Mucosa of rectum (tissue), 2 donors: ENCODE data around the gene SLIT1.

ENCODE experiments used
- H3K27ac ChIP-seq, 2 donors: one replicate each; pipeline ENCODE4 v1.7.0; 2013; ENCODE audit warnings: inconsistent platforms in 2 of 2, low read depth in 2 of 2, low read length in 2 of 2
- H3K27me3 ChIP-seq, 2 donors: one replicate each; pipeline ENCODE4 v1.7.0; 2013; ENCODE audit warnings: low read length in 2 of 2; ENCODE audit not compliant: control insufficient read depth in 2 of 2, insufficient read depth in 2 of 2
- H3K36me3 ChIP-seq, 2 donors: one replicate each; pipeline ENCODE4 v1.7.0; 2013; ENCODE audit warnings: low read length in 2 of 2; ENCODE audit not compliant: control insufficient read depth in 2 of 2, insufficient read depth in 2 of 2
- H3K4me1 ChIP-seq, 2 donors: one replicate each; pipeline ENCODE4 v1.7.0; 2013; ENCODE audit warnings: low read length in 2 of 2, mild to moderate bottlenecking in 1 of 2; ENCODE audit not compliant: control insufficient read depth in 2 of 2, insufficient read depth in 2 of 2
- H3K4me3 ChIP-seq, 2 donors: one replicate each; pipeline ENCODE4 v1.7.0; 2013; ENCODE audit warnings: low read length in 2 of 2
- H3K9ac ChIP-seq, 2 donors: one replicate each; pipeline ENCODE4 v1.7.0; 2013; ENCODE audit warnings: low read length in 2 of 2, low read depth in 1 of 2, mild to moderate bottlenecking in 1 of 2
- H3K9me3 ChIP-seq, 2 donors: one replicate each; pipeline ENCODE4 v1.7.0; 2013; ENCODE audit warnings: low read length in 2 of 2; ENCODE audit not compliant: control insufficient read depth in 2 of 2
- donor health status: healthy.
- donor health status: Normal muscosa, but diverticular disease.

SLIT1 gene

DNA sequence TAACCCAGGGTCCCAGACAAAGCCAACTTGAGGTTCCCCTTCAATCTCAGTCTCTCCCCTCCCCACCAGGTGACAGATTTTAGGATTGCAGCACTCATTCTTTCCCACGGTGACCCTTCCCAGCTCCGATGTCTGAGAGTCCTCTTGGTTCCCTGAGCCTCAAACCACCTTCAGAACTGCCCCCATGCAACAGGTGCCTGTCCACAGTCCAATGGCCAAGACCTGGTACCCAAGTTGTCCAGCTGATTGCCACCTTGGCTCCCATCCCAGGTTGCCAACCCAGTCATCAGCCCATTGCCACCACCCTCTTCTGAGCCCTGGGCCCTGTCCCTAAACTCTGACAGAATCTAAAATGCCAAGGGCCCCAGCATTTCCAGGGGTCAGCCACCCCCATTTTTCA, 53.5 kb downstream of the SLIT1 start:
- Histone ChIP-seq H3K9me3 (no peaks in the 10 kb centered on the region), H3K27me3 (peaks cover 0 to 3% of the 10 kb centered on the region in 2 donors), H3K36me3 (no peaks in the 10 kb centered on the region), H3K9ac (no peak overlapping the region), H3K4me3 (no peak overlapping the region), H3K4me1 (no peaks in the 10 kb centered on the region), H3K27ac (no peak overlapping the region)

DNA sequence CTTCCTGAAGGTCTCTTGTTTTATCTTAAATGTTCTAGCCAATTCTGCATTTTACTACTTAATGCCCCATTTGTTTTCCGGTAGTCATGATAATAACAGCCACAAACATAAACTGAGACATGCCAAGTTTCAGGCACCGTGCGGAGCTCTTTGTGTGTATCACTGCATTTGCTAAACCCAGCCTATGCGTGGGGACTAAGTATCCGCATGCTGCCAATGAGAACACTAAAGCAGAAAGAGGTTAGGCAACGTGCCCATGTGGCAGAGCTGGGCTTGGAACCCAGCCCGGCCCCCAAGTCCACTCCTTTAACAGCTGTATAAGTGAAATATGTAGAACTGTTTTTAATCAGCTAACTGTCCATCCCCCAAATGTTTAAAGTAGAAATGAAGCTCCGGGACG, 54.1 kb downstream of the SLIT1 start:
- no peaks in the 10 kb centered on the region for H3K9me3 ChIP-seq
- H3K9ac ChIP-seq: no peak overlapping the region
- H3K4me1 ChIP-seq: no peaks in the 10 kb centered on the region
- peaks cover 0 to 3% of the 10 kb centered on the region in 2 donors for H3K27me3 ChIP-seq
- H3K27ac ChIP-seq: no peak overlapping the region
- no peak overlapping the region for H3K4me3 ChIP-seq
- H3K36me3 ChIP-seq: no peaks in the 10 kb centered on the region

DNA sequence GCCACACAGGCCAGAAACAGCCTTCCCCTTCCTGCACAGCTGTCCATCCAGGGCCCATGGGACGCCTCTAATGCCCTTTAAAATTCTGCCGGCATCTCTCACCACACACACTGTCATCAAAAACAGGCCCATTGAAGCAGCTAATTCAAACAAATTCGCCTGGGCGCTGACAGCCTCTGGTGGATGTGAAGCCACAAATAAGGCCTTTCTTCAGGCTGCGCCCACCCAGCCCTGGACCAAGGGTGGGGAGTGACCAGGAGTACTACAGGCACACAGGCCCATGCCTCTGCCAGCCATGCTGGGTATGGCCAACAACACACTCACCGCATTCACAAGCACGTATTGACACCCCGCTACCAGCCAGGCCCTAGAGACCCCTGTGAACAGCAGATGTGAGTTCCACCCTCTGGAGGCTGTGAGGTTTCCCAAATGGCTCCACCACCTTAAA, 54.6 kb downstream of the SLIT1 start:
- no peak overlapping the region for H3K9ac ChIP-seq
- no peaks in the 10 kb centered on the region for H3K9me3 ChIP-seq
- H3K27ac ChIP-seq: no peak overlapping the region
- H3K36me3 ChIP-seq: no peaks in the 10 kb centered on the region
- peaks cover 0 to 3% of the 10 kb centered on the region in 2 donors for H3K27me3 ChIP-seq
- no peak overlapping the region for H3K4me3 ChIP-seq
- H3K4me1 ChIP-seq: no peaks in the 10 kb centered on the region

DNA sequence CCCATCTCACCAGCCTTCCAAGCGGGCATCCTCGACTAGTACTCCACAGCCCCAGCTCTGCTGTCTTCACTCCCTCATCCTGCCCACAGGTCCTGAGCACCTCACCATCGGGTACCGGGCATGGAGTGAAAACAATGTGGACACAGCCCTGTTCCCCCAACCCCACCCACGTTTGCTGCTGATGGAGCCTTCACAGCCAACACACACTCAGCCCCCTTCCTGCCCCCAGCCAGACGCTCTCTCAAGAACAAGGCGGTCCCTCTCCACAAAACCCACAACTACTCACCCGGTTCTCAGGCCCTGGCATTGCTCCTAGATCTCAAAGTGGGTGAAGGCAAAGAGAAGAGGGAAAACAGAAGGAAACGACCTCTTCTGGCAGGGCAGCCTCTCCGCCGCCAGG, 56.1 kb downstream of the SLIT1 start:
- H3K27ac ChIP-seq: no peak overlapping the region

DNA sequence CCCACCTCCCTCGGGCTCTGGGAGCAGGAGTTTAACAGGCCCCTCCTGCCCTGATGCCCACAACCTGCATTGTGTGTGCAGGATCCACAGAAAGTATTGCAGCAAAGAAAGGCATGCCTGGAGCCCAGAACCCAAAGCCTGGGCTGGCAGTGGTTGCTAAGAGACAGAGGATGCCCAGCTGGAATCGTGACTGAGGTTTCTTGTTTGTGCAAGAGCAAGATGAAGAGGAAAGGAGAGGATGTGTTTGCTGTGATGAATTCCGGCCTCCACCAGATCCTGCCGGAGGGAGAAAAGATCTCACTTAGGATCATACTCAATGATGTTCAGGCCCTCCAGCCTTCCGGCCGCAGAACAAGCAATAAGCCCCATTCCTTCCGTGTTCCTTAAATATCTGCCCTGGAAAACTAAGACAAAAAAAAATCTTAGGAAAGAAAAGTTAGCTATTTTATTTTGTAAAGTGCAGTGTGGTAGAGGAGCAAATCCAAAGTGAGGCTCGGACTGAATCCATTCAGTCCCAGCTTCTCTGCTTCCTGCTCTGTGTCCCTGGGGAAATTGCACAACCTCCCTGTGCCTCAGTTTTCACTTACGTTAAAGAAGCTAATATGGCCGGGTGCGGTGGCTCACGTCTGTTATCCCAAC, 57.1 kb downstream of the SLIT1 start:
- H3K36me3 ChIP-seq: no peaks in the 10 kb centered on the region
- H3K4me1 ChIP-seq: no peaks in the 10 kb centered on the region
- H3K4me3 ChIP-seq: no peak overlapping the region
- H3K9me3 ChIP-seq: no peaks in the 10 kb centered on the region
- no peak overlapping the region for H3K9ac ChIP-seq
- H3K27me3 ChIP-seq: peaks cover 2 to 3% of the 10 kb centered on the region in 2 donors
- no peak overlapping the region for H3K27ac ChIP-seq

More for the DNA sequence above, 56.1 kb downstream of the SLIT1 start:
- H3K9me3 ChIP-seq: no peaks in the 10 kb centered on the region
- H3K4me3 ChIP-seq: no peak overlapping the region
- H3K36me3 ChIP-seq: no peaks in the 10 kb centered on the region
- H3K27me3 ChIP-seq: peaks cover 0 to 3% of the 10 kb centered on the region in 2 donors
- no peaks in the 10 kb centered on the region for H3K4me1 ChIP-seq
- no peak overlapping the region for H3K9ac ChIP-seq

DNA sequence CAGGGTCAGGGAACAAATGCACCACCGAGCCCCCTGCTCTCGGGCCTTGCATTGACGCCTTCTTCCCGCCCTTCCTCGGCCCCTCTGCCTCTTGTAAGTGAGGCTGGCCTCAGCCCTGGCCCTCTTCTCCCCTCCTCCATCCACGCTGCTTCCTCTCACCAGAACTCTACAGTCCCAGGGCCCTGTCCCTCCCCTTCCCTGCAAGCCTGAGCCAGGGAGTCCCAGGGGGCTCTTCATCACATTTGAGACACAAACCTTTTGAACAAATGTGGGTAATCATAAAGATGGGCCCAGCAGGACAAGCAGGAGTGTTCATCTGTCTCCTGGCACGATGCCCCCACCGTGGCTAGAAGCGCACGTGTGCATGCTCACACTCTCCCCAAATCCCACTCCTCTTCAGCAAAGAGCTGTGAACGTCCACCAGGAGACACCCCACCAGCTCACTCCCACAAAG, 57.7 kb downstream of the SLIT1 start:
- H3K9me3 ChIP-seq: no peaks in the 10 kb centered on the region
- no peaks in the 10 kb centered on the region for H3K4me1 ChIP-seq
- H3K4me3 ChIP-seq: no peak overlapping the region
- no peak overlapping the region for H3K27ac ChIP-seq
- no peak overlapping the region for H3K9ac ChIP-seq
- H3K27me3 ChIP-seq: peaks cover 2 to 3% of the 10 kb centered on the region in 2 donors
- no peaks in the 10 kb centered on the region for H3K36me3 ChIP-seq

DNA sequence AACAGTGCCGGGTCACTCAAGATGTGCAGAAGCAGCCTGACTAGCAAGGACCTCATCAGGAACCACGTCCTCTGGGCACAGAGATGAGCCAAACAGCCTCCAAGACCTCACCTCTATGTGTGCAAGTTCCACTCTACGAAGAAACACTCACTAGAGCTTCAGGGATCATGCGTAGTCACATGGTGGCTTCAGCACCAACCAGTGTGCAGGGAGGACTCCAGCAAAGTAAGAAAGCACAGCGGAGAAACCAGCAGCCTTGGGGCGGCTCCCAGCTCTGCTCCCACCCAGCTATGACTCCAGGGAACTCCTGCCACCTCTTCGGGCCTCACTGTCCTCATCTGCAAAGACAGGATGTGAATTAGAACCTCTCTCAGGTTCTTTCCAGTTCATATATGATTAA, 58.2 kb downstream of the SLIT1 start:
- no peaks in the 10 kb centered on the region for H3K9me3 ChIP-seq
- no peak overlapping the region for H3K9ac ChIP-seq
- peaks cover 2 to 3% of the 10 kb centered on the region in 2 donors for H3K27me3 ChIP-seq
- no peaks in the 10 kb centered on the region for H3K4me1 ChIP-seq
- no peak overlapping the region for H3K4me3 ChIP-seq
- H3K27ac ChIP-seq: no peak overlapping the region
- H3K36me3 ChIP-seq: no peaks in the 10 kb centered on the region

DNA sequence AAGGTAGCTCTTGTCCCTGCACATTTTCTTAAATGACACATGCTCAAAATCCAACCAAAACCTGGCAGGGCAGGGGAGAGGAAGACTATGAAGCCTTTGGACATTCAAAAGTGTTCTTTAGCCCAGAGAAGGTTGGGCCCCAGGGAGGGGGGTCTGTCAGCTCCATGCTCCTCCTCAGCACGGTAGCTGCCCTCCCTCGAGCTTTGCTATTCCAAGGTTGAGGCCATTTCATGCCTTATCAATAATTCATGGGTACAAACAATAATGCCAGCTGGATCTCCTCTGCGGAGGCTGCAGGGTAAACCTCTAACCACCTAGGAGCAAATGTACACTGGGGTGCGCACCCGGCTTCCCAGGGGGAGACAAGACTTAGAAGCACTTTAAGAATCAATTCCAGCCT, 61.5 kb downstream of the SLIT1 start:
- Histone ChIP-seq H3K4me3 (no peak overlapping the region), H3K27me3 (peaks cover 2 to 9% of the 10 kb centered on the region in 2 donors), H3K36me3 (no peaks in the 10 kb centered on the region), H3K27ac (no peak overlapping the region), H3K9ac (no peak overlapping the region), H3K4me1 (no peaks in the 10 kb centered on the region), H3K9me3 (no peaks in the 10 kb centered on the region)

DNA sequence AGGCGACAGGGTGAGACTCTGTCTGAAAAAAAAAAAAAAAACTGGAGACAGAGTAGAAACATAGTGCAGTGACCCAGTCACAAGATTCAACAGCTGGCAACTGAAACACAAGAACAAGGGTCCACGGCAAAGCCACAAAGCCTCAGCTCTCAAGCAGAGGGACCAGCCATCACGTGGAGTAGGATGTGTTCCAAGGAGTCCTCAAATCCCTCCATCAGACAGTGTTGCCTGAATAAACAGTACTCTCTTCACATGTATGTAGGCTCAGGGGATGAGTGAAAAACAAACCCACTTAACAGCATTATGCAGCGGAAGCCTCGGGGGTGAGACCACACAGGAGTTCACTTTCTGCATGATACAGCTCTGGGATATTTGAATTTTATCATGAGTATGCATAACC, 62.0 kb downstream of the SLIT1 start:
- Histone ChIP-seq H3K9me3 (no peaks in the 10 kb centered on the region), H3K27me3 (peaks cover 2 to 11% of the 10 kb centered on the region in 2 donors), H3K27ac (no peak overlapping the region), H3K4me1 (no peaks in the 10 kb centered on the region), H3K4me3 (no peak overlapping the region), H3K36me3 (no peaks in the 10 kb centered on the region), H3K9ac (no peak overlapping the region)

DNA sequence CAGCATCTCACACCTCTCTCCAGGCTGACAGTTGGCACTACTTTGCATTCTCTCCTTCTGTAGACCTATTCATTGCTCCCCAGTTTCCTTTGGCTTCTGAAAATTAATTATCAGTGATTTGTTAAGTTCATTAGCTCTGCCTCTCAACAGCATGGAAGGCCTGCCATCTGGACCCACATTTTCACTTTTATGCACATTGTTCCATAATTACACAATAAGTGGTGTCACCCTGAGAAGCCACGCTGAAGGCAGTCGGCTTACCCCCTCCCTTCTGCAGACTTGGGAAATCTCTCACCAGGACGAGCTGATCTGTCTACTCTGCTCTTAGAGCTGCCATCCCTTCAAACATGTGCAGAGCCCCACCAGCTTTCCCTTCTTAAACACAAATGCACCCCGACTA, 64.7 kb downstream of the SLIT1 start:
- H3K4me3 ChIP-seq: no peak overlapping the region
- no peak overlapping the region for H3K9ac ChIP-seq
- H3K27me3 ChIP-seq: peaks cover 2 to 11% of the 10 kb centered on the region in 2 donors
- no peaks in the 10 kb centered on the region for H3K9me3 ChIP-seq
- no peaks in the 10 kb centered on the region for H3K36me3 ChIP-seq
- no peaks in the 10 kb centered on the region for H3K4me1 ChIP-seq
- no peak overlapping the region for H3K27ac ChIP-seq
